ENCODE results near the gene HASPIN.
A peak's percentile ranks its signal among the peaks of the same experiment; 100 is the strongest.

HASPIN gene

GRCh38 chr17:3768769-3769168 lies 45.1 kb downstream of the HASPIN start:
- DNase-seq: no peak

- peak; percentile 43 for DNase-seq
Observed at GRCh38 chr17:3770466-3770865, 46.8 kb downstream of the HASPIN start.

GRCh38 chr17:3771140-3771539 lies 47.4 kb downstream of the HASPIN start:
- DNase-seq: no peak

GRCh38 chr17:3772764-3773163 lies 49.1 kb downstream of the HASPIN start:
- DNase-seq: no peak

- no peak for DNase-seq
Observed at GRCh38 chr17:3773511-3773910, 49.8 kb downstream of the HASPIN start.

GRCh38 chr17:3773966-3774365 lies 50.3 kb downstream of the HASPIN start:
- no peak for DNase-seq

Data from CD4-positive, alpha-beta T cell treated with Interleukin-6 for 4 hours (primary cell).